AG04450 (cell line): ENCODE results near the gene CHST10. TPM values are rescaled to one million over a fixed set of nuclear protein-coding genes. Genes with fewer than 3 reads are reported as not detected.

ENCODE experiments used
- CTCF ChIA-PET: fragments of 300-600, 350-600 bp; formaldehyde crosslinking; extraction: SDS; loops from one replicate; lab custom pipeline; 2022; ENCODE audit warnings: antibody characterized with exemption, inconsistent platforms; lab: Charles Lee
- POLR2A ChIA-PET: fragments of 350-600 bp; formaldehyde crosslinking; extraction: SDS; loops from one replicate; lab custom pipeline; 2021; ENCODE audit warnings: antibody characterized with exemption, inconsistent platforms; lab: Yijun Ruan, JAX
- DNase-seq: peaks from one replicate; pipeline ENCODE4 v3.0.0-alpha.2; 2011; ENCODE audit warnings: low read depth, low spot score
- H3K27ac ChIP-seq: one replicate; pipeline ENCODE4 v1.5.1; 2012; ENCODE audit warnings: low read depth, low read length, control low read depth
- H3K27me3 ChIP-seq: one replicate; pipeline ENCODE4 v1.6.0; 2012; ENCODE audit warnings: low read length; ENCODE audit not compliant: control insufficient read depth, insufficient read depth
- H3K4me3 ChIP-seq: 2 replicates; pipeline ENCODE4 v1.5.1; 2011; ENCODE audit warnings: mild to moderate bottlenecking, low read depth, low read length, control low read depth
- H3K9me3 ChIP-seq: 2 replicates; pipeline ENCODE4 v1.5.1; 2012; ENCODE audit warnings: low read length; ENCODE audit not compliant: control insufficient read depth, insufficient read depth
- polyA plus RNA-seq: library from polyadenylated mRNA; depleted of rRNA; stranded (reverse); fragments of >200 nt; gene quantifications from 2 replicates; pipeline ENCODE4 v1.2.3, GENCODE V29; 2011
- TF ChIP-seq, protein P1 (sequence below): IDR thresholded peaks from 2 replicates; pipeline ENCODE4 v1.5.1; 2011; ENCODE audit warnings: low read depth, low read length, control low read depth, inconsistent platforms

CHST10 gene
- polyA plus RNA-seq, 1 experiment = 11.3 TPM

DNA sequence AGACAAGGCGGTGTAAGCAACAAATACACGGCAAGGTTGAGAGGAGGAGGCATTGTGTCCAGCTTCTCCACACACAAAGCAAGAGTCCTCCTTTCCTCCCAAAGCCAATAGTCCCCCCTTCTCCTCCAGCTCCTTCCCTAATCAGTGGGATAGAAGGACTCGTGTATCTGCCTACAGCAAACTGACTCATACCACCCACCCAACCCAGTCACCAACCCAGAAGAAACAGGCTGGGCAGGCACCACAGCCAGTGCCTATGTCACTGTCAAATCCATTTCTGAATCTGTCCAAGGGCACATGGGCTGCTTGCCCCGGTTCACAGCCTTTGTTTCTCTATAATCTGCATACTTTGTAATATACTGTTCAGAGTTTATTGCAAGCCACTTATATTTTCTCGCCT is 33.6 kb upstream of the CHST10 start:
- CTCF ChIA-PET = no interaction called here
- no peaks in the 10 kb centered on the region for H3K9me3 ChIP-seq
- POLR2A ChIA-PET = no interaction called here
- H3K27me3 ChIP-seq = peaks cover 2% of the 10 kb centered on the region
- H3K4me3 ChIP-seq = no peak overlapping the region
- DNase-seq = no peak
- TF ChIP-seq, protein P1, sequence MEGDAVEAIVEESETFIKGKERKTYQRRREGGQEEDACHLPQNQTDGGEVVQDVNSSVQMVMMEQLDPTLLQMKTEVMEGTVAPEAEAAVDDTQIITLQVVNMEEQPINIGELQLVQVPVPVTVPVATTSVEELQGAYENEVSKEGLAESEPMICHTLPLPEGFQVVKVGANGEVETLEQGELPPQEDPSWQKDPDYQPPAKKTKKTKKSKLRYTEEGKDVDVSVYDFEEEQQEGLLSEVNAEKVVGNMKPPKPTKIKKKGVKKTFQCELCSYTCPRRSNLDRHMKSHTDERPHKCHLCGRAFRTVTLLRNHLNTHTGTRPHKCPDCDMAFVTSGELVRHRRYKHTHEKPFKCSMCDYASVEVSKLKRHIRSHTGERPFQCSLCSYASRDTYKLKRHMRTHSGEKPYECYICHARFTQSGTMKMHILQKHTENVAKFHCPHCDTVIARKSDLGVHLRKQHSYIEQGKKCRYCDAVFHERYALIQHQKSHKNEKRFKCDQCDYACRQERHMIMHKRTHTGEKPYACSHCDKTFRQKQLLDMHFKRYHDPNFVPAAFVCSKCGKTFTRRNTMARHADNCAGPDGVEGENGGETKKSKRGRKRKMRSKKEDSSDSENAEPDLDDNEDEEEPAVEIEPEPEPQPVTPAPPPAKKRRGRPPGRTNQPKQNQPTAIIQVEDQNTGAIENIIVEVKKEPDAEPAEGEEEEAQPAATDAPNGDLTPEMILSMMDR = no peak
- no peak overlapping the region for H3K27ac ChIP-seq

DNA sequence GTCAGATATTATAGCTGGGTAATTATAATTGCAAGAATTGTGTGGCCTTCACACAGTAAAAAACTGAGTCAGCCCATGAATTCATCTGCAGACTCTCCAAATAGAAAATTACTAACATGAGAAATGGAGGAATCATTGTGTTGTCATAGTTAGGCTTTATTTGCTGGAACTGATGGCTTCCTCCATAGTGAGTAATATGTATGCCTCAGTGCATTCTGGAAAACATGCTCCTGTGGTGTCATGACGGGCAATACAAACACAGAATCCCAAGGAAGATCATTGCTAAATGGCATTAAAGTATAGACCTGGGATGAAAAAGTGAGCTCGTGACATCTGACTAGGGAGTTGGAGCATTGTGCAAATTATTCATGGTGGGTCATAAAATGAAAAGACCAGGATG is 29.2 kb upstream of the CHST10 start:
- TF ChIP-seq, protein P1 = no peak
- ChIA-PET CTCF (no interaction called here), POLR2A (no interaction called here)
- no peak overlapping the region for H3K4me3 ChIP-seq
- DNase-seq = no peak
- no peaks in the 10 kb centered on the region for H3K9me3 ChIP-seq
- H3K27me3 ChIP-seq = peaks cover 4% of the 10 kb centered on the region
- no peak overlapping the region for H3K27ac ChIP-seq

DNA sequence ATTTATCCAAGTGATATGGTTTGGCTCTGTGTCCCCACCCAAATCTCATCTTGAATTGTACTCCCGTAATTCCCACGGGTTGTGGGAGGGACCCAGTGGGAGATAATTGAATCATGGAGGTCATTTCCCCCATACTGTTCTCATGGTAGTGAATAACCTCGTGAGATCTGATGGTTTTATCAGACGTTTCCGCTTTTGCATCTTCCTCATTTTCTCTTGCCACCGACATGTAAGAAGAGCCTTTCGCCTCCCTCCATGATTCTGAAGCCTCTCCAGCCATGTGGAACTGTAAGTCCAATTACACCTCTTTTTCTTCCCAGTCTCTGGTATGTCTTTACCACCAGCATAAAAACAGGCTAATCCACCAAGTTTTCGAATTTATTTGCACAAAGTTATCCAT is 20.3 kb upstream of the CHST10 start:
- no peaks in the 10 kb centered on the region for H3K9me3 ChIP-seq
- H3K4me3 ChIP-seq = no peak overlapping the region
- POLR2A ChIA-PET = no interaction called here
- no peak for DNase-seq
- H3K27ac ChIP-seq = no peak overlapping the region
- CTCF ChIA-PET = no interaction called here
- TF ChIP-seq, protein P1 = no peak
- H3K27me3 ChIP-seq = peaks cover 2% of the 10 kb centered on the region

DNA sequence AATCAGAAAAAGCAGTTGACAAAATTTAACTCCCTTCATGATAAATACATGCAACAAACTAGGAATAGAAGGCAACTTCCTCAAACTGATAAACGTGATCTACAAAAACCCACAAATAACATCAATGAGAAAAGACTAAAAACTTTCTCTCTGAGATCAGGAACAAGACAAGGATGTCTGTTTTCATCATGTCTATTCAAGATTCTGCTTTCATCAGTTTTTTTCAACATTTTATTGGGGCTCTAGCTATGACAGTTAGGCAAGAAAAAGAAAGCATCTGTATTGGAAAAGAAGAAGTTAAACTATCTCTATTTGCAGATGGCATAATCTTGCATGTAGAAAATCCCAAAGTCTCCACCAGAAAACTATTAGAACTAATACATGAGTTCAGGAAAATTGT is 12.3 kb upstream of the CHST10 start:
- CTCF ChIA-PET = no interaction called here
- Histone ChIP-seq H3K4me3 (no peak overlapping the region), H3K27me3 (peaks cover 13% of the 10 kb centered on the region), H3K27ac (no peak overlapping the region), H3K9me3 (no peaks in the 10 kb centered on the region)
- TF ChIP-seq, protein P1 = no peak
- POLR2A ChIA-PET = no interaction called here
- no peak for DNase-seq

DNA sequence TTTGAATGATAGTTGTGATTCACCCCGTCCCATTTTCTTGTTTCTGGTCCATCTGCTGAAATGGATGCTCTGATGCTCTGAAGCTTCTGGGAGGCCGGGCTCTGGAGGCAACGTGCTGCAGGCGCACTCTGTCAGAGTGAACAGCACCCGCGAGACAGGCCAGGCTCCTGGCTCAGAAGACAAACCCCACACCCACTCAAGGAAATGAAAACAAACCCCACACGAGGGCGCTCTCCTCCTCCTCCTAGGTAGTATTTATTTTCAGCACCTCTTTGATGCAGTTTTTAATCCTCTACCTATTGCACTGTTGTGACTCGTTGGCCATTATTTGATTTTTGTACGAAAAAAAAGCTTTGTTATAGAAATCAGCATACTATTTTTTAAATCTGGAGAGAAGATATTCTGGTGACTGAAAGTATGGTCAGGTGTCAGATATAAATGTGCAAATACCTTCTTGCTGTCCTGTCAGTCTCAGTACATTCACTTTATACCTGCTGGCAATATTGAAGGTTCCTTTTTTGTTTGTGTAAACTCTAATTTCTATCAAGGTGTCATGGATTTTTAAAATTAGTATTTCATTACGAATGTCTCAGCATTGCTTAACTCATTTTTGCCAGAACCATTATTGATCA is 10.3 kb upstream of the CHST10 start:
- POLR2A ChIA-PET = no interaction called here
- CTCF ChIA-PET = interaction anchor here (1.0 kb wide), 2 partner anchors 9 to 28 kb away, joined by 5 read pairs; no protein-coding TSS in a partner anchor
- H3K27ac ChIP-seq = no peak overlapping the region
- no peak overlapping the region for H3K4me3 ChIP-seq
- no peaks in the 10 kb centered on the region; the same call in 1 of the 2 replicates for H3K9me3 ChIP-seq
- no peak for DNase-seq
- TF ChIP-seq, protein P1 = peak; percentile 48
- H3K27me3 ChIP-seq = peaks cover 13% of the 10 kb centered on the region
